Bronchial epithelial cell (primary cell): ENCODE results near the gene NR1H3. TPM values are rescaled to one million over a fixed set of nuclear protein-coding genes. Genes with fewer than 3 reads are reported as not detected.

Experiments
- DNase-seq: peaks from one replicate; pipeline ENCODE4 v3.0.0-alpha.2; 2010; ENCODE audit warnings: low read depth
- FAIRE-seq: peaks from 2 replicates; lab custom pipeline; 2011; peaks lifted over from hg19 to GRCh38; lab: Jason Lieb, UNC
- H3K27me3 ChIP-seq: 2 replicates; pipeline ENCODE4 v1.5.1; 2011; ENCODE audit warnings: low read length; ENCODE audit not compliant: control insufficient read depth, insufficient read depth
- H3K36me3 ChIP-seq: 2 replicates; pipeline ENCODE4 v1.5.1; 2011; ENCODE audit warnings: low read length; ENCODE audit not compliant: control insufficient read depth, insufficient read depth
- H3K4me3 ChIP-seq: 2 replicates; pipeline ENCODE4 v1.5.1; 2011; ENCODE audit warnings: mild to moderate bottlenecking, low read depth, low read length, control low read depth
- CTCF ChIP-seq: IDR thresholded peaks from 2 replicates; pipeline ENCODE4 v1.5.1; 2011; ENCODE audit warnings: mild to moderate bottlenecking, moderate library complexity, low read length, control low read depth, inconsistent platforms; ENCODE audit not compliant: insufficient read depth, severe bottlenecking
- total RNA-seq: library from RNA; depleted of rRNA; stranded (reverse); fragments of >200 nt; gene quantifications from 2 replicates; pipeline ENCODE4 v1.2.1, GENCODE V29; 2014

Gene NR1H3
- total RNA-seq, 1 donor from 2014 or later, result 9.5 TPM

DNA sequence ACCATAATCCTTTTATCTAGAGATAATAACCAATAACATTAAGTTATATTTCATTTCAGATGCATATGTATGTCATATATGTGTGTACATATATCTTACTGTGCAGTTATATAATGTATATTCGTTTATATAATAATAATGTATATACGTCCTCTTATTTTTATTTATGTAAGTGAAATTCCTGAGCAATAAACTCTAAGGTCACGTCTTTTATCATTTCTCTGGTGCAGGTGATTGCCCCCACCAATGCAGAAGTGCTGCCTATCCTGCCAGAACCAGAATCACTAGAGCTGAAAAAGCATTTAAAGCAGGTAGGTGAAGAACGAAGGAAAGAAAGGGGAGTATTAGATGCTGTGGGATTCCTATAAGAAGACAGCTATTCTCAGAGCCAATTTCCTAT is 21.0 kb downstream of the NR1H3 start:
- DNase-seq (no peak), FAIRE-seq (no peak)
- H3K27me3 ChIP-seq, result no peaks in the 10 kb centered on the region
- peaks cover 30% of the 10 kb centered on the region for H3K36me3 ChIP-seq
- no peak overlapping the region for H3K4me3 ChIP-seq
- no peak for TF ChIP-seq CTCF

DNA sequence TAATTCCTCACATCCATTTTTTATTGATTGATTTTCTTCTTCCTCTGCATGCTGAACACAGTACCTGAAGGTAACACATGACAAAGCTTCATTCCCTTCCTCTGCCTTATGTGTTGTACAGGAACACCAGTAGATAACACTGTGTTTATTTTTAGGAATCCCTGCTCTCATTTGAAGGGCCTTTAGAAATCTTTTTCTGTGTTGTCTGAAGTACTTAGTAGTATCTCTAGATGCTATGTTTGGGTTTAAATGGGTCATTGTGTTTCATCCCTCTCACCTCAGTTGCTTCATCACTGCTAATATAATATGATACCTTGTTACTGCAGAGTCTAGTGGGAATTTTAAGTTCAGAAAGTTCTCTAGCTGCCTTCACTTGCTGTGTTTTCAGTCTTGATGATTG is 22.3 kb downstream of the NR1H3 start:
- TF ChIP-seq CTCF, result no peak
- FAIRE-seq, result no peak
- Histone ChIP-seq H3K27me3 (no peaks in the 10 kb centered on the region), H3K36me3 (peaks cover 32% of the 10 kb centered on the region), H3K4me3 (no peak overlapping the region)
- no peak for DNase-seq

- peaks cover 32% of the 10 kb centered on the region for H3K36me3 ChIP-seq
- TF ChIP-seq CTCF, result no peak
- H3K4me3 ChIP-seq, result no peak overlapping the region
- FAIRE-seq (no peak), DNase-seq (no peak)
- H3K27me3 ChIP-seq, result no peaks in the 10 kb centered on the region
Measured at GRCh38 chr11:47280860-47281259, 23.1 kb downstream of the NR1H3 start.

- no peaks in the 10 kb centered on the region for H3K27me3 ChIP-seq
- DNase-seq, result no peak
- no peak overlapping the region for H3K4me3 ChIP-seq
- peaks cover 30% of the 10 kb centered on the region for H3K36me3 ChIP-seq
- no peak for TF ChIP-seq CTCF
- no peak for FAIRE-seq
Measured at GRCh38 chr11:47282462-47282861, 24.7 kb downstream of the NR1H3 start.

GRCh38 chr11:47284151-47284550 is 26.4 kb downstream of the NR1H3 start:
- no peak for TF ChIP-seq CTCF
- FAIRE-seq (no peak), DNase-seq (no peak)
- Histone ChIP-seq H3K36me3 (peaks cover 26% of the 10 kb centered on the region), H3K4me3 (no peak overlapping the region), H3K27me3 (no peaks in the 10 kb centered on the region)
